ENCODE results near the gene UVRAG.

DNA sequence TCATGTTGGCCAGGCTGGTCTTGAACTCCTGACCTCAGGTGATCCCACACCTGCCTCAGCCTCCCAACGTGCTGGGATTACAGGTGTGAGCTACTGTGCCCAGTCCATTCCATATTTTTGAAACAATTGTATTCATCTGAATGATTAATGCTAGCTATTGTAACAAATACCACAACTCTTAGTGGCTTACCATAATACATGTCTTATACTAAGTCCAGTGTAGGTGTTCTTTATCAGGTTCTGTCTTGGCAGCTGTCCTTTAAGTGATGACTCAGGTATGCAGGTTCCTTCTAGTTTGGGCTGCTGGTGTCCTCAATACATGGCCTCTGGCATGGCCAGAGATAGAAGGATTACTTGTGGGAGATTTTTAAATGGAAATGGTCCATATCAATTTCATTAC lies 39.0 kb downstream of the UVRAG start:
- no peak for TF ChIP-seq POLR2AphosphoS5 (IDR thresholded peaks at IDR 0.05; ENCODE audit: borderline replicate concordance, low read depth, low read length)
- TF ChIP-seq EZH2 (IDR thresholded peaks at IDR 0.05) = no peak
- TF ChIP-seq FOXP2 (optimal IDR thresholded peaks at IDR 0.05; ENCODE audit: control extremely low read depth, extremely low read length, insufficient read depth) = no peak
